ENCODE results near the gene TMEM81. TPM values are rescaled to one million over a fixed set of nuclear protein-coding genes. Genes with fewer than 3 reads are reported as not detected.

Gene TMEM81
- polyA plus RNA-seq, 2 of the 4 experiments (the other 2 are of a cell fraction): 2.2 to 4.3 TPM

DNA sequence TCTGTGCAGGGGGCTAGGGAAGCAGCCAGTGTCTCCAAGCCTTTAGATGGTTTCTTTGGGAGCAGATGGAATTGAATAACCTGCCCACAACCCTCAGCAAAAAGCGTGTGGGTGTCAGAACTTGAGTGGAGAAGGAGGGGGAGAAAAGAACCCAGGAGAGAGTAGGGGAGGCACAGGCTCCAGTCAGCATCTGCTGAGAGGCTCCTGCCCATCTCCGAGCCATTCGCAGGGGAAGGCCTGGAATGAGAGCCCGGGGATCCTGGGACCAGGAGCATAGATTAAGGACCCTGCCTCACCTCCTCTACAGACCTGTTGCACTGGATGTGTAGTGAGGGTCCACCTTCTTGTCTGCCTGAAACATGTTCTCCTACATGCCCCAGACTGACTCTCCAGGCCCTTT, 16.3 kb downstream of the TMEM81 start:
- 83% methylated on average over 4 of the region's 4 CpGs for WGBS (ENCODE audit: missing lambda C conversion rate)

GRCh38 chr1:205067031-205067430, 17.2 kb downstream of the TMEM81 start:
- DNase-seq (ENCODE audit: low read depth in 1 of 2, low spot score in 1 of 2): no peak
- H3K4me3 ChIP-seq: no peak overlapping the region
- ChIA-PET CTCF (interaction anchor here (0.9 to 3.4 kb wide), 3 partner anchors 78 to 287 kb away, joined by 3 to 21 read pairs (median 11); no protein-coding TSS in a partner anchor), POLR2A (no interaction called here)
- no peak for ATAC-seq
- WGBS (ENCODE audit: missing lambda C conversion rate): 57% methylated on average over 6 of the region's 6 CpGs
- no peak overlapping the region for H3K4me2 ChIP-seq
- TF ChIP-seq ZNF302 (CRISPR knock-in tag; IDR thresholded peaks at IDR 0.05): no peak
- TF ChIP-seq NR3C1 (IDR thresholded peaks at IDR 0.05): no peak
- TF ChIP-seq MAFK (IDR thresholded peaks at IDR 0.05; ENCODE audit: partially characterized antibody): no peak
- TF ChIP-seq HDAC2 (IDR thresholded peaks at IDR 0.05): no peak
- TF ChIP-seq NFE2L2 (conservative IDR thresholded peaks at IDR 0.05; ENCODE audit: low read length): no peak
- no peak for TF ChIP-seq ZC3H11A (IDR thresholded peaks at IDR 0.05)
- no peak for TF ChIP-seq CHD4 (IDR thresholded peaks at IDR 0.05; ENCODE audit: borderline replicate concordance)
- TF ChIP-seq, protein P1, sequence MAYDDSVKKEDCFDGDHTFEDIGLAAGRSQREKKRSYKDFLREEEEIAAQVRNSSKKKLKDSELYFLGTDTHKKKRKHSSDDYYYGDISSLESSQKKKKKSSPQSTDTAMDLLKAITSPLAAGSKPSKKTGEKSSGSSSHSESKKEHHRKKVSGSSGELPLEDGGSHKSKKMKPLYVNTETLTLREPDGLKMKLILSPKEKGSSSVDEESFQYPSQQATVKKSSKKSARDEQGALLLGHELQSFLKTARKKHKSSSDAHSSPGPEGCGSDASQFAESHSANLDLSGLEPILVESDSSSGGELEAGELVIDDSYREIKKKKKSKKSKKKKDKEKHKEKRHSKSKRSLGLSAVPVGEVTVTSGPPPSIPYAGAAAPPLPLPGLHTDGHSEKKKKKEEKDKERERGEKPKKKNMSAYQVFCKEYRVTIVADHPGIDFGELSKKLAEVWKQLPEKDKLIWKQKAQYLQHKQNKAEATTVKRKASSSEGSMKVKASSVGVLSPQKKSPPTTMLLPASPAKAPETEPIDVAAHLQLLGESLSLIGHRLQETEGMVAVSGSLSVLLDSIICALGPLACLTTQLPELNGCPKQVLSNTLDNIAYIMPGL (CRISPR knock-in tag; IDR thresholded peaks at IDR 0.05; ENCODE audit: borderline replicate concordance): no peak
- TF ChIP-seq TFCP2L1 (CRISPR knock-in tag; IDR thresholded peaks at IDR 0.05): no peak
- TF ChIP-seq KDM5A (IDR thresholded peaks at IDR 0.05): no peak
- no peaks in the 10 kb centered on the region for H3K4me1 ChIP-seq
- no peak for FAIRE-seq
- no peak overlapping the region for H3K27ac ChIP-seq
- H3K9me3 ChIP-seq: no peaks in the 10 kb centered on the region

More for the DNA sequence above, 16.3 kb downstream of the TMEM81 start:
- TF ChIP-seq RAD21 (conservative IDR thresholded peaks at IDR 0.05 in 1 of 2, IDR thresholded peaks at IDR 0.05 in 1 of 2) (no peak), CHD2 (IDR thresholded peaks at IDR 0.05; ENCODE audit: low read length, partially characterized antibody) (no peak), KDM1A (IDR thresholded peaks at IDR 0.05; ENCODE audit: low read depth) (no peak), ZFP36 (IDR thresholded peaks at IDR 0.05; ENCODE audit: borderline replicate concordance, partially characterized antibody) (no peak), EHF (CRISPR knock-in tag; IDR thresholded peaks at IDR 0.05) (no peak), CBX2 (IDR thresholded peaks at IDR 0.05; ENCODE audit: borderline replicate concordance, low read depth) (no peak), HDAC2 (IDR thresholded peaks at IDR 0.05) (no peak), ZSCAN20 (CRISPR knock-in tag; IDR thresholded peaks at IDR 0.05) (no peak), HOXB5 (CRISPR knock-in tag; IDR thresholded peaks at IDR 0.05) (no peak), KDM5A (IDR thresholded peaks at IDR 0.05) (no peak), MAFK (IDR thresholded peaks at IDR 0.05; ENCODE audit: partially characterized antibody) (no peak), FOSB (CRISPR knock-in tag; IDR thresholded peaks at IDR 0.05) (no peak), RCOR1 (IDR thresholded peaks at IDR 0.05; ENCODE audit: low read depth, low read length) (no peak), NR3C1 (IDR thresholded peaks at IDR 0.05) (no peak), RFX5 (IDR thresholded peaks at IDR 0.05) (no peak), NPAS2 (CRISPR knock-in tag; IDR thresholded peaks at IDR 0.05; ENCODE audit: borderline replicate concordance) (no peak), FOXS1 (CRISPR knock-in tag; IDR thresholded peaks at IDR 0.05) (no peak)
- TF ChIP-seq, protein P2, sequence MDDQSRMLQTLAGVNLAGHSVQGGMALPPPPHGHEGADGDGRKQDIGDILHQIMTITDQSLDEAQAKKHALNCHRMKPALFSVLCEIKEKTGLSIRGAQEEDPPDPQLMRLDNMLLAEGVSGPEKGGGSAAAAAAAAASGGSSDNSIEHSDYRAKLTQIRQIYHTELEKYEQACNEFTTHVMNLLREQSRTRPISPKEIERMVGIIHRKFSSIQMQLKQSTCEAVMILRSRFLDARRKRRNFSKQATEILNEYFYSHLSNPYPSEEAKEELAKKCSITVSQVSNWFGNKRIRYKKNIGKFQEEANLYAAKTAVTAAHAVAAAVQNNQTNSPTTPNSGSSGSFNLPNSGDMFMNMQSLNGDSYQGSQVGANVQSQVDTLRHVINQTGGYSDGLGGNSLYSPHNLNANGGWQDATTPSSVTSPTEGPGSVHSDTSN (IDR thresholded peaks at IDR 0.05): no peak
- TF ChIP-seq, protein P3, sequence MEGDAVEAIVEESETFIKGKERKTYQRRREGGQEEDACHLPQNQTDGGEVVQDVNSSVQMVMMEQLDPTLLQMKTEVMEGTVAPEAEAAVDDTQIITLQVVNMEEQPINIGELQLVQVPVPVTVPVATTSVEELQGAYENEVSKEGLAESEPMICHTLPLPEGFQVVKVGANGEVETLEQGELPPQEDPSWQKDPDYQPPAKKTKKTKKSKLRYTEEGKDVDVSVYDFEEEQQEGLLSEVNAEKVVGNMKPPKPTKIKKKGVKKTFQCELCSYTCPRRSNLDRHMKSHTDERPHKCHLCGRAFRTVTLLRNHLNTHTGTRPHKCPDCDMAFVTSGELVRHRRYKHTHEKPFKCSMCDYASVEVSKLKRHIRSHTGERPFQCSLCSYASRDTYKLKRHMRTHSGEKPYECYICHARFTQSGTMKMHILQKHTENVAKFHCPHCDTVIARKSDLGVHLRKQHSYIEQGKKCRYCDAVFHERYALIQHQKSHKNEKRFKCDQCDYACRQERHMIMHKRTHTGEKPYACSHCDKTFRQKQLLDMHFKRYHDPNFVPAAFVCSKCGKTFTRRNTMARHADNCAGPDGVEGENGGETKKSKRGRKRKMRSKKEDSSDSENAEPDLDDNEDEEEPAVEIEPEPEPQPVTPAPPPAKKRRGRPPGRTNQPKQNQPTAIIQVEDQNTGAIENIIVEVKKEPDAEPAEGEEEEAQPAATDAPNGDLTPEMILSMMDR (IDR thresholded peaks at IDR 0.05): no peak
- TF ChIP-seq, protein P4, sequence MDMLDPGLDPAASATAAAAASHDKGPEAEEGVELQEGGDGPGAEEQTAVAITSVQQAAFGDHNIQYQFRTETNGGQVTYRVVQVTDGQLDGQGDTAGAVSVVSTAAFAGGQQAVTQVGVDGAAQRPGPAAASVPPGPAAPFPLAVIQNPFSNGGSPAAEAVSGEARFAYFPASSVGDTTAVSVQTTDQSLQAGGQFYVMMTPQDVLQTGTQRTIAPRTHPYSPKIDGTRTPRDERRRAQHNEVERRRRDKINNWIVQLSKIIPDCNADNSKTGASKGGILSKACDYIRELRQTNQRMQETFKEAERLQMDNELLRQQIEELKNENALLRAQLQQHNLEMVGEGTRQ (IDR thresholded peaks at IDR 0.05): no peak
- CTCF ChIA-PET: interaction anchor here (0.7 to 3.4 kb wide), 4 partner anchors 79 to 466 kb away, joined by 3 to 21 read pairs (median 5); no protein-coding TSS in a partner anchor
- no peak overlapping the region for H3K27ac ChIP-seq
- ATAC-seq: no peak
- POLR2A ChIA-PET: no interaction called here
- no peak for FAIRE-seq
- DNase-seq (ENCODE audit: low read depth in 1 of 2, low spot score in 1 of 2): no peak
- H3K4me1 ChIP-seq: no peaks in the 10 kb centered on the region
- no peak overlapping the region for H3K4me2 ChIP-seq
- no peak overlapping the region for H3K4me3 ChIP-seq
- H3K9me3 ChIP-seq: no peaks in the 10 kb centered on the region

Measured in A549 (cell line).